ENCODE results near the gene WDFY3.
"Not testable (repeated sequence)": the region's sequence is repeated elsewhere in the genome, so short reads cannot be mapped to it uniquely, and the experiment has no call there.

Gene WDFY3

DNA sequence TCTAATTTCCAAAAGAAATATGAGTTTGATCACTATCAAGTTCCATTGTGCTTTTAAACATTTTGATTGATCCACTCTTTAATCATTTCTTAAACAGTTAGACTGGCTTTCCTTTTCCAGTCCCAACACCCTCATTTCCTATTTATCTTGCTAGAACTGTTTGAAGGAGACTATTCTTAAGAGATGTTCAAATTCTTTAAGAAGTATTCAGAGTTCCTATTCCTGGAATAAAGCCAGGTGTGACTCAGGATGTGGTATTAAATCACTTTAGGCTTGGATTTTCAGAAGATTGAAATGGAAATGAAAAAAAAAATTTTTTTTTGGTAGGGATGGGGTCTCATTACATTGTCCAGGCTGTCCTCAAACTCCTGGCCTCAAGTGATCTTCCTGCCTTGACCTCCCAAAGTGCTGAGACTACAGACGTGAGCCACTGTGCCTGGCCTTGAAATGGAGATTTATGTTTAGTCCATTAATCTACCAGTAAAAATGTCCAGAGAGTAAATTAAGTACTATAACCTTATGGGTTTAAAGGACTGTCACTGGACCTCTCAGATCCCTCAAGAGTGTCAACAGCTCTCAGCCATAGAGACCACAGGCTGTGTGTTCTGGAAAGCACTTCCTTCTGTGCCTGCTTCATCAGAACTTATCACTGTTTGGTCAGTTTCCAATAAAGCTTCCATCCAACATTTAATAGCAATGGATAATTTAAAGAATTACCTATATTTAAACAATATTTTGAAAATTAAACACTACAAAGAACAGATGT lies 292.8 kb downstream of the WDFY3 start:
- no peak for DNase-seq

DNA sequence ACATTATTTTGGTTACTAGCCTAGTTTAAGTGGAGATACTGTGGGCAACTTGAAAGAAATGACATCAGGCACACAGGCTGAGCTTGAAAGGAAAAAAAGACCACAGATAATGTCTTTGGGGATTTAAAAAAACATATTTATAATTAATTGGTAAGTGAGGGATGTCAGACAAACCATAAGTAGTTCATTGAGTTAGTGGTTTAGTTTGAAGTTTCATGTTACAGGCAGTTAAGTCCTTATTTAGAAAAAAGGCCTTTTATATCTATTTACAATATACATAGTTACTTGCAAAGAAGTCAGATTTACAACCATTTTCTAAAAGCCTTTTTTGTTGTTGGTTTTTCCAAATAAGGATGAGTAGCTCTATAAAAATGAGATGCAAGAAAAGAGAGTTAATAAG lies 294.3 kb downstream of the WDFY3 start:
- DNase-seq: no peak

GRCh38 chr4:84669201-84669600 lies 297.3 kb downstream of the WDFY3 start:
- DNase-seq: no peak

DNA sequence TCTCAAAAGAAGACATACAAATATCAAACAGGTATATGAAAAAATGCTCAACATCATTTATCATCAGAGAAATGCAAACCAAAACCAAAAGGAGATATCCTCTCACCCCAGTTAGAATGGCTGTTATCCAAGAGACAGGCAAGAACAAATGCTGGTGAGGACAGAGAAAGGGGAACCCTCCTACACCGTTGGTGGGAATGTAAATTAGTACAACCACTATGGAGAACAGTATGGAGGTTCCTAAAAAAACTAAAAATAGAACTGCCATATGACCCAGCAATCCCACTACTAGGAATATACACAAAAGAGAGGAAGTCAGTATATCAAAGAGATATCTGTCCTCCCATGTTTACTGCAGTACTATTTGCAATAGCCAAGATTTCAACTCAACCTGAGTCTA lies 300.1 kb downstream of the WDFY3 start:
- peak; percentile 76 to 84 for DNase-seq

DNA sequence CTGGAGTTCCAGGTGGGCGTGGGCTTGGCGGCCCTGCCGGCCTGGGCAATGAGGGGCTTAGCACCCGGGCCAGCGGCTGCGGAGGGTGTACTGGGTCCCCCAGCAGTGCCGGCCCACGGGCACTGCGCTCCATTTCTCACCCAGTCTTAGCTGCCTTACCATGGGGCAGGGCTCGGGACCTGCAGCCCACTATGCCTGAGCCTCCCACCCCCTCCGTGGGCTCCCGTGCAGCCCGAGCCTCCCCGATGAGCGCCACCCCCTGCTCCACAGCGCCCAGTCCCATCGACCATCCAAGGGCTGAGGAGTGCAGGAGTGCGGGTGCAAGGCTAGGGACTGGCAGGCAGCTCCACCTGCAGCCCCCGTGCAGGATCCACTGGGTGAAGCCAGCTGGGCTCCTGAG lies 301.7 kb downstream of the WDFY3 start:
- not testable (repeated sequence) for DNase-seq

DNA sequence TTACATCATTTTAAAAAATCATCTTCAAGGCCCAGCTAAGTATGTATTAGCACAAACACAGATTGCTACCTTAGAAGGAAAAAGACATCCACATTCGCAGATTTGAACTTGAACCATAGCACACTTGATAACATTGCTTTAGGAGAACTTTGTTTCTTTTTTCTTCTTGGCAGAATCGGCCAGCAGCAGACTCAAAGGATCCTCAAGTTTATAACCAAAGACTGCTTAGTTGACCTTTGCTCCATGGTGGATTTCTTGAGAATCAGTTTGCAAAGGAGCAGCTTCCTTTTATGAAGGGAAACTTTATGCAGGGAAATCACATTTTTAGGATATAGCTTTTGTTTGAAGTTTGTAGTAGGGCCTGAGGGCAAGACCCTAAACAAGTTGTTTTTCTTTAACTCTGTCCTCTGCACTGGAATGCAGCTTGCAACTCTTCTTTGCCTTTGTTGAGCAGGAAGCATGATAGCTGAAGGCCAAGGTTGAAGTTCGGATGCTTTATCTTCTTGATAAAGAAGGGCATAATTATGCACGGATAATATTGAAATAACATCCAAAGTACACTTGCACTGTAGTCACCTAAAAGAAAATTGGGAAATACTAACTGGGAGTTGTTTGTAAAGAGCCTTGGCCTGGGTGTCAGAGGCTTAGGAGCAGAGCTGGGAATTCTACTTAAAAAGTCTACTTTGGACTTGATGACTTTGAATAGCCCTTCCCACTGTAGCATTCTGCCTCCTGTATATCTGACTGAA lies 305.1 kb downstream of the WDFY3 start:
- DNase-seq: no peak

DNA sequence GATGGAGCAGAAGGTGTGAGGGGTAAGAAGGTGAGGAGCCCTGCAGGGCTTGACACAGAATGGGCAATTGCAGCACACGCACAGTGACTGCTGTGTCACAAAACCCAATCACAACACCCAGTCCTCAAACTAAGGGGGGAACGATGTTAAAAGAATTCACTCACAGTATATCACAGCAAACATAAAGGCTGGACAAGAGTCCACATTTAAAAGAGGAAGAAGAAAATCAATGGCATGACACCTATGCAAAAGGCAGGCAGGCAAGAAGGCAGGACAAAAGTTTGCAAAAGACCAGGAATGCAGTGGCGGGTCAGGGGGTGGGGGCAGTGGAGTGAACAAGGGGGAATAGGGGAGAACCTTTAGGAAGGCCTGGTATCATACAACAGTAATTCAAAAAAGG lies 305.9 kb downstream of the WDFY3 start:
- DNase-seq: no peak

DNA sequence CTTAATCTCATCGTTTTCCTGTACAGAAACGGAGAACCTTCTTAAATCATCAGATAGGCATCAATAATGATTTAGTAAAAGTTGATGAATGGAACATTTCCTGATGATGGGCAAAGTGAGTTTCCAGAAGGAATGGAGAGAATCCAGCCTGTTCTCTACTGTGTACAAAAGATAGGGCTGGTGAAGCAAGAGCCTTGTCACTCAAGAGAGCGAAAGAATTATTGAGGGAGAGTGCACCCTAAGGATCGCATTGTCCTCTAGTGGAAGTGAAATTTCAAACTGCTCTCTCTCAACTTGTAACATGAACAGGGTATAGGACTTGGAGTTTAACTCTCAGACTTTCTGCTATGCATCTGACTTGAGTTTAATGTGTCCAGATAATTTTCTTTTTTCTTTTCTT lies 314.0 kb downstream of the WDFY3 start:
- DNase-seq: no peak

DNA sequence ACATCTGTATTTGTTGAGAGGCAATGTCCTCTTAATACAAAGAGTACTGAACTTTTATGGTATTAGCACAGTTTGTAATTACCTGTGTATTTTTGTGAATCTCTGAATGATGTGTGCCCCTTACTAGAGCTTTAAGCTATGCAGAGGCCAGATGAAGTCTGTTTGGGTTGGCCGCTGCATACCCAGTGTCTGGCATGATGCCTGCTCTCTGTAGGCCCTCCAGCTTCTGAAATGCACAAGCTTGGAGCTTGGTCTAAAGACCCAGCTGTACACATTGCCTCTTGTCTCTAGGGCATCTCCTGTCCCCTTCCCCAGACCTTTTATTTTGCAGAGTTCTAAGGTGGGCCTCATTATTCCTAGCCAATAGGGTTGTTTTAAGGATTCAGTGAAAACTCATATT lies 315.0 kb downstream of the WDFY3 start:
- DNase-seq: no peak

GRCh38 chr4:84648863-84649647 lies 317.4 kb downstream of the WDFY3 start:
- peak; percentile 12 for DNase-seq

DNA sequence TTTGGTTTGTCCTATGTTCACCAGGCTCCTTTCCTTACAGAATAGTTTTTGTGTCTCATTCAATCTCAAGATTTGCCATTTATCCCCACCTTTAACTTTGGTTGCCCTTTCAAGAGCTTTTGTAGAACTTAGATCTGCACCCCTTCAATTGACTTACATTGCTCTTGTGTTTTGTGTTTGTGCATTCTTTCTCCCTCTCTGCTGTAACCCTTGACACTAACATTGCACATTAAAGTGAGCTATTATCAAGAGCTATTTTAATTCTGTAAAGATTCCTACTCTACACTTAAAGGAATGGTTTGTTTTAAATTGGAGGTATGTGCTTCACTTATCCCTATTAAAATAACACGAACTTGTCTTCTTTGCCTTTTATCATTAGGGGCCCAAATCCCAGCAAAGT lies 318.3 kb downstream of the WDFY3 start:
- DNase-seq: no peak

GRCh38 chr4:84647312-84647884 lies 319.1 kb downstream of the WDFY3 start:
- DNase-seq: no peak

- DNase-seq: no peak
Measured at GRCh38 chr4:84644087-84644486, 322.4 kb downstream of the WDFY3 start.

GRCh38 chr4:84639145-84639544 lies 327.3 kb downstream of the WDFY3 start:
- DNase-seq: no peak

- no peak for DNase-seq
Measured at GRCh38 chr4:84638092-84638491, 328.4 kb downstream of the WDFY3 start.

GRCh38 chr4:84634961-84635360 lies 331.5 kb downstream of the WDFY3 start:
- DNase-seq: no peak

DNA sequence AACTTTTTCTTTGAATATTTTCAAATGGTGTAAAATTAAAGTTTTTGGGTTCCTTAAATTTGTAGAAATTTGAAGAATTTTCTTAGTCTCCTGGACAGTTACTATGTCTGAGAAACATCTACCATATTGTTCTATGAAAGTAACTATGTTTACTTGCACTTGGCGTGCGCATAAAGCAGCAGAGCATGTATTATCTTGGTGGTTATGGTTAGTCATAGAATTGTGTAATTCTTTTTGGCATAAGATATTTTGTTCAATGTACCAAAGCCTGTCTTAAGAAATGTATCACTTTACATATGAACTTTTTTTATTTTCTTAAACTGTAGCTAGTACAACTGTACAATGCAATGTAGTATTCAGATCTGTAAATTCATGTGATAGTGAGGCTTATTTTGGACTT lies 334.4 kb downstream of the WDFY3 start:
- no peak for DNase-seq

GRCh38 chr4:84631573-84631972 lies 334.9 kb downstream of the WDFY3 start:
- no peak for DNase-seq

- no peak for DNase-seq
Measured at GRCh38 chr4:84626673-84627072, 339.8 kb downstream of the WDFY3 start.

- DNase-seq: no peak
Measured at GRCh38 chr4:84623661-84624060, 342.8 kb downstream of the WDFY3 start.

- DNase-seq: no peak
Measured at GRCh38 chr4:84622959-84623358, 343.5 kb downstream of the WDFY3 start.

All from inflammatory macrophage (primary cell).